Coronary artery (tissue), 2 donors: ENCODE results near the gene TPGS2.

Source experiments
- DNase-seq: peaks from one replicate; pipeline ENCODE4 v3.0.0-alpha.2; 2017; ENCODE audit warnings: low spot score
- H3K27ac ChIP-seq, 2 donors: fragments of 200-600 bp; sonication (generic); one replicate each; pipeline ENCODE4 v1.5.1; 2016 to 2019
- H3K4me3 ChIP-seq: fragments of 200-600 bp; sonication (generic); 2 replicates; pipeline ENCODE4 v1.5.1; 2016; ENCODE audit warnings: mild to moderate bottlenecking, moderate library complexity
- TF ChIP-seq, protein P1 (sequence below): fragments of 200-600 bp; sonication (generic); IDR thresholded peaks from one replicate; pipeline ENCODE4 v1.5.1; 2019; ENCODE audit warnings: antibody characterized with exemption

TPGS2 gene

DNA sequence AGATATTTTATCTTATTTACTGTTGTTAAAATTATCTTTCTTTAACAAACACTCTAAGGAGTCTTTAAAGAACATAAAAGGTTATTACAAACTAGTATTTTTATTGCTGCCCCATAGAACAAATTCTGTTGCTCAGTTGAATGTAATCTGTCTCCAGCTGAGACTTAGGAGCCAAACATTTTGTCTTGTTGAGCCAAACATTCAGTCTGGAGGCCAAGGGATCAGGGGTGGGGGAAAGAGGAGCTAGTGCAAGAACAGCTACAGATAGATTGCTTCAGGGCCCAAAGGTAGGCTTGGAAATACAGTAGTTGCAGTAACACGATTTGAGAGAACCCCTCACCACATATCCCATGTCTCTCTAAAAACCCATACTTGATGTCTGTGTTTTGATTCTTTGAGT is 51.2 kb downstream of the TPGS2 start:
- Histone ChIP-seq H3K4me3 (no peak overlapping the region), H3K27ac (no peak overlapping the region)
- TF ChIP-seq, protein P1, sequence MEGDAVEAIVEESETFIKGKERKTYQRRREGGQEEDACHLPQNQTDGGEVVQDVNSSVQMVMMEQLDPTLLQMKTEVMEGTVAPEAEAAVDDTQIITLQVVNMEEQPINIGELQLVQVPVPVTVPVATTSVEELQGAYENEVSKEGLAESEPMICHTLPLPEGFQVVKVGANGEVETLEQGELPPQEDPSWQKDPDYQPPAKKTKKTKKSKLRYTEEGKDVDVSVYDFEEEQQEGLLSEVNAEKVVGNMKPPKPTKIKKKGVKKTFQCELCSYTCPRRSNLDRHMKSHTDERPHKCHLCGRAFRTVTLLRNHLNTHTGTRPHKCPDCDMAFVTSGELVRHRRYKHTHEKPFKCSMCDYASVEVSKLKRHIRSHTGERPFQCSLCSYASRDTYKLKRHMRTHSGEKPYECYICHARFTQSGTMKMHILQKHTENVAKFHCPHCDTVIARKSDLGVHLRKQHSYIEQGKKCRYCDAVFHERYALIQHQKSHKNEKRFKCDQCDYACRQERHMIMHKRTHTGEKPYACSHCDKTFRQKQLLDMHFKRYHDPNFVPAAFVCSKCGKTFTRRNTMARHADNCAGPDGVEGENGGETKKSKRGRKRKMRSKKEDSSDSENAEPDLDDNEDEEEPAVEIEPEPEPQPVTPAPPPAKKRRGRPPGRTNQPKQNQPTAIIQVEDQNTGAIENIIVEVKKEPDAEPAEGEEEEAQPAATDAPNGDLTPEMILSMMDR: no peak
- no peak for DNase-seq

DNA sequence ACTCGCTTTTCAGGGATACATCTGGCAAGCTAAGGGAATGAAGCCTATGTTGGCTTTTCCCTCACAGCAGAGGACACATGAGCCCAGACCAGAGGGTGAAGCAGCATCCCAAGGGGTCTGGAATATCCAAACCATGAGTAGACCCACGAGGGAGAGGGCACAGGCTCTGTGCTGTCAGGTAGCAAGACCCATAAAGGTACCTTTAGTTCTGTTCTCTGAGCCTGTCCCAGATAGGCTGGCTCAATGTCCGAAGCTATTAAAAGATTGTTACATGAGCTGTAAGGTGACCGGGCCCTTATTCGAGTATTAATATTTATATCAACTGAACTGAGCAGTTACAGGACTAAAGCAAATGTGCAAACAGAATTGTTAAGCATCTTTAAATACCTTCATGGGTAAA is 52.2 kb downstream of the TPGS2 start:
- TF ChIP-seq, protein P1: no peak
- DNase-seq: no peak
- Histone ChIP-seq H3K27ac (no peak overlapping the region), H3K4me3 (no peak overlapping the region)

DNA sequence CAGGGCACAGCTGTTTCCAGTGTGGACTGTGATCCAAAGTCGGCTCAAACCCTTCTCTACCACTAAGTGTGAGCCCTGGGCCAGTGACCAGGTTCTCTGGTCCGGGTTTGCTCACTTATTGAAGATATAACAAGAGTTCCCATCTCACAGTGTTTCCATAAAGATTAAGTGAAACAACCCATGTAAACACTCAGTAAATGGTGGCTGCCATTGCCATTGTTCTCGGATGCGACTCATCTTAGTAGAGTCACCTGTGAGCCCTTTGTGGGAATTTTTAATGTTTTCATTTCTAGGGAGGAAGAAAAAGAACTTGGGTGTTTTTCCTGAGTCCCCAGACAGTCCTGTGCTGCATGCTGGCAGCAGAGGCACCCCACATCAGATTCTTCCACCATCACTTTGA is 53.4 kb downstream of the TPGS2 start:
- Histone ChIP-seq H3K4me3 (no peak overlapping the region), H3K27ac (no peak overlapping the region)
- TF ChIP-seq, protein P1: no peak
- no peak for DNase-seq

DNA sequence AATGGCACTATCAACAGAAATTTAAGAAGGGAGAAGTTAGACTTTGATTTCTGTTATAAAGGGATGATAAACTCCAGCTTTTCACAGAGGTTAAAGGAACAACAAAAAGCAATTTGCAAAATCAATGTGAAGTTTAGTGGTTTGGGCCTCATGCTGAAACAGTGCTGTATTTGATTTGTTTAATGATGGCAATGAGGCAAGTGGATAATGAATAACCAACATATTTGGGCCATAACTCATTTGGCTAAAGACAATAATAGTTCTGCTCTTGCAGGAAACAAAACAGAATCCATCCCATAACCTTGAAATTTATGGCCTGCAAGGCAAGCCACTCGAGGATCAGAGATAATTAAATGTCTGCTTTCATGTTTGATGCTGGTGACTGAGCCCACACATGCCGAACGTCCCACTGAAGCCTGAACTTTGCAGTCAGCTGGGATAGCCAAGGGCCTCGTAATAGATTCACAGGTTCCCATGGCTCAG is 56.5 kb downstream of the TPGS2 start:
- no peak overlapping the region for H3K4me3 ChIP-seq
- DNase-seq: no peak
- TF ChIP-seq, protein P1: no peak

DNA sequence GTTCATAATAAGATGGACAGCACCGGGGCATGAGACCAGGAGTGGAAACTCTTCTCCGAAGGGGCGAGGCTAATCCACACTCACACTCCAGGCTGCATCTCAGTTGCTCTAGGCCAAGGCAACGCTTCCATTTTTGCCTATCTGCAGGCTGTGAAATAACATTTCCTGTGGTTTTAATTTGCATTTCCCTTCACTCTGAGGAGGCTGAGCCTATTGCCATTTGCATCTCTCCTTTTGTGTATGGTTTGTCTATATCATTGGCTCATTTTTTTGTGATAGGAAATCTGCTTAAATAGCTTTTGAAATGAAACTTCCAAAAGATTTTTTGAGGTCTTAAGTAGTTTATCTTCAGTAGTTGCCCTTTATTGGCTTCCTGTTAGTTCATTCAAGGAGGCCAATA is 57.6 kb downstream of the TPGS2 start:
- no peak for DNase-seq
- Histone ChIP-seq H3K4me3 (no peak overlapping the region), H3K27ac (no peak overlapping the region)
- TF ChIP-seq, protein P1: no peak

More for the DNA sequence above, 56.5 kb downstream of the TPGS2 start:
- no peak overlapping the region for H3K27ac ChIP-seq

DNA sequence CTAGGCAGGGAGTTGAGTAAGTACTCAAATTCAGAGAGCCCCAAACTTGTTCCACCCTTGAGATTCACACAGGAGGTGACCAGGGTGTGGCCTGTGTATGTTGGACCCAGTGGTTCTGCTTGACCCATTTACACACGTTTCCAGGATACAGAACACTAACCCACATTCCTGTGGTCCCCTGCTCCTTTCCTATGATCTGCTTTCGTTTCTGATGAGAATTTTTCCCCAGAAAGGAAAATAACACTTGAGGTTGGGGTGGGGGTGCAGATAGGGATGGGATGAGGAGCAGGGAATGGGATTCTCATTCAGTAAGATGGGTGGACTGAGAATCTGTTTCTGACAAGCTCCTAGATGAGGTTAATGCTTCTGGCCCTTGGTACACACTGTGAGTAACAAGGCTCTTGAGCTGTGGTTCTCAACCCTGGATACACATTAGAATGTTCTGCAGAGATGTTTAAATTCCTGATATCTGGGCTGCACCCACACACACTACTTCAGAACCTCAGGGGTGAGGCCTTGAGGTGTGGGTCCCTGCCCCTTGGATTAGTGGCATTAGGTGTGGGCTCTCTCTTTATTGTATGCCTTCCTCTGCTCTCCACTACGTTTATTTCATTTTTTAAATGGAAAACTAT is 58.4 kb downstream of the TPGS2 start:
- DNase-seq: no peak
- no peak overlapping the region for H3K4me3 ChIP-seq
- TF ChIP-seq, protein P1: no peak
- H3K27ac ChIP-seq: no peak overlapping the region

DNA sequence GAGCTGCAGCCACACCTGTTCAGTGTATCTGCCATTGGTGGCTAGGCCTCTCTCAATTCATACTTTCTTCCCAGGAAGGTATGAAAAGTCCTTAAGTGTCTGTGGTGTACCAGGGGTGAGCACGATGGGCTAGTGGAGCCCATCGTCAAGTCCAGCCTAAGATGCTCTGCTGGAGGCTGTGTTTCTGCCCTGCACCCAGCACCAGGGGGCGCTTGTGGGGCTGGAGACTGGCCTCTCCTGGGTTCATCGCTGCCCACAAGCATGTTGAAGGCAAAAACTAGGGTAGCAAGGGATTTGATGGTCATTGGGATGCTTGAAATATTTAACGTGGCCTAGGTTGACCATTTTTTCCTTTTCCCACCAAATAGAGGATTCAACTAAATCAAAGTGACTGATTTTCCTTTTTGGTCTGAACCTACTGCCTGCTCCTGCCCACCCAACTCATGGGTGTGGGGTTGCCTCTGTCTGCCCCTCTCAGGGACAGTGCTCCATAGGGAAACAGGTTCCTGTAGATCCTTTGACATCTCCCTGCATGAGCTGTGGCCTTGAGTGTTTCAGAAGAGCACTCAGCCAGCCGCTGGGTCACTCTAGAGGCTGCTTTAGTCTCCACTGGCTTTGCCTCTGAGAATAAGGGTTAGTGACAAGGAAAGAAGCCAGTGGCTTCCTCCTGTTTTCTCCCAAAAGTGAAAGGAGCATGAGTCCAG is 59.0 kb downstream of the TPGS2 start:
- Histone ChIP-seq H3K27ac (no peak overlapping the region), H3K4me3 (no peak overlapping the region)
- TF ChIP-seq, protein P1: no peak
- DNase-seq: no peak
